ENCODE measurements around the gene HSF4.

Gene HSF4

GRCh38 chr16:67174706-67175231 lies 10.2 kb downstream of the HSF4 start:
- Histone ChIP-seq H3K9ac (ENCODE audit: low read length) (peak overlapping the region; percentile 29; the same call in 1 of the 2 replicates), H3K27me3 (ENCODE audit: low read length) (no peaks in the 10 kb centered on the region)

DNA sequence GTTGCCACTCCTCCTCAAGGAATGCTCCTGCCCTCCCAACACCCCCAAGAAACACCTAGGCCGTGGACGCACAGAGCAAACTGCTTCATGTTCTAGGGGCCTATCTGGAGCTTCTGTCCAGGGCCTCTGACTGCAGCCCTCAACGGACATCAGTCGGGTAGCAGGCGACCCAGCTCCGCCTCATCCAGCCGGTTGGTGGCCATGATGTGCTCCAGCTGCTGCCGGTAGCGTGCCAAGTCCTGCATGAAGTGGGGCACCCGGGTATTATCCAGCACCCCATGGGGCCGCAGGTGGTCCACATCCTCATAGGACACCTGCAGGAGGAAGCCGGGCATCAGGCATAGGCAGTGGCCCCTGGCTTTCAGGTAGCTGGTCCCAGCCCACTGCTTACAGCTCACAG lies 12.1 kb downstream of the HSF4 start:
- no peaks in the 10 kb centered on the region for H3K79me2 ChIP-seq (ENCODE audit: insufficient read depth, low read length)
- TF ChIP-seq CTCF (IDR thresholded peaks at IDR 0.05; ENCODE audit: insufficient read depth, low read length, poor library complexity, severe bottlenecking): no peak
- no peak for TF ChIP-seq EZH2phosphoT487 (conservative IDR thresholded peaks at IDR 0.05; ENCODE audit: low read length)
- no peaks in the 10 kb centered on the region for H3K36me3 ChIP-seq (ENCODE audit: low read length)
- no peaks in the 10 kb centered on the region for H3K9me3 ChIP-seq (ENCODE audit: insufficient read depth, low read length)
- H3K4me3 ChIP-seq (ENCODE audit: insufficient read depth, low read length, poor library complexity, severe bottlenecking): no peak overlapping the region
- no peaks in the 10 kb centered on the region for H3F3A ChIP-seq (ENCODE audit: insufficient read depth)
- H3K9ac ChIP-seq (ENCODE audit: low read length): no peak overlapping the region
- H3K9me2 ChIP-seq (replicated peaks; ENCODE audit: insufficient read depth, low read length): no peaks in the 10 kb centered on the region
- H3K27ac ChIP-seq (ENCODE audit: low read depth, low read length): no peak overlapping the region
- no peak overlapping the region for H3K4me2 ChIP-seq (ENCODE audit: low read depth, low read length, poor library complexity, severe bottlenecking)
- no peak overlapping the region for H2AFZ ChIP-seq (ENCODE audit: low read depth, low read length, severe bottlenecking)
- H4K20me1 ChIP-seq (ENCODE audit: low read depth, low read length): no peaks in the 10 kb centered on the region
- no peaks in the 10 kb centered on the region for H3K27me3 ChIP-seq (ENCODE audit: low read length)

More at GRCh38 chr16:67174706-67175231, 10.2 kb downstream of the HSF4 start:
- Histone ChIP-seq H3K4me3 (ENCODE audit: insufficient read depth, low read length, poor library complexity, severe bottlenecking) (no peak overlapping the region), H3F3A (ENCODE audit: insufficient read depth) (no peaks in the 10 kb centered on the region), H3K27ac (ENCODE audit: low read depth, low read length) (no peak overlapping the region), H4K20me1 (ENCODE audit: low read depth, low read length) (no peaks in the 10 kb centered on the region), H3K9me3 (ENCODE audit: insufficient read depth, low read length) (no peaks in the 10 kb centered on the region), H3K79me2 (ENCODE audit: insufficient read depth, low read length) (no peaks in the 10 kb centered on the region), H3K36me3 (ENCODE audit: low read length) (no peaks in the 10 kb centered on the region), H3K4me2 (ENCODE audit: low read depth, low read length, poor library complexity, severe bottlenecking) (peak overlapping the region; percentile 51), H2AFZ (ENCODE audit: low read depth, low read length, severe bottlenecking) (no peak overlapping the region), H3K9me2 (replicated peaks; ENCODE audit: insufficient read depth, low read length) (no peaks in the 10 kb centered on the region)
- no peak for TF ChIP-seq EZH2phosphoT487 (conservative IDR thresholded peaks at IDR 0.05; ENCODE audit: low read length)
- no peak for TF ChIP-seq CTCF (IDR thresholded peaks at IDR 0.05; ENCODE audit: insufficient read depth, low read length, poor library complexity, severe bottlenecking)

GRCh38 chr16:67177743-67178699 lies 13.5 kb downstream of the HSF4 start:
- H3K9me3 ChIP-seq (ENCODE audit: insufficient read depth, low read length): no peaks in the 10 kb centered on the region
- no peak for TF ChIP-seq CTCF (IDR thresholded peaks at IDR 0.05; ENCODE audit: insufficient read depth, low read length, poor library complexity, severe bottlenecking)
- no peak for TF ChIP-seq EZH2phosphoT487 (conservative IDR thresholded peaks at IDR 0.05; ENCODE audit: low read length)
- no peaks in the 10 kb centered on the region for H3K27me3 ChIP-seq (ENCODE audit: low read length)
- no peak overlapping the region for H3K4me2 ChIP-seq (ENCODE audit: low read depth, low read length, poor library complexity, severe bottlenecking)
- no peaks in the 10 kb centered on the region for H3K9me2 ChIP-seq (replicated peaks; ENCODE audit: insufficient read depth, low read length)
- H3K4me3 ChIP-seq (ENCODE audit: insufficient read depth, low read length, poor library complexity, severe bottlenecking): no peak overlapping the region
- H3K9ac ChIP-seq (ENCODE audit: low read length): no peak overlapping the region
- H3K36me3 ChIP-seq (ENCODE audit: low read length): no peaks in the 10 kb centered on the region
- no peaks in the 10 kb centered on the region for H4K20me1 ChIP-seq (ENCODE audit: low read depth, low read length)
- H2AFZ ChIP-seq (ENCODE audit: low read depth, low read length, severe bottlenecking): no peak overlapping the region
- H3K79me2 ChIP-seq (ENCODE audit: insufficient read depth, low read length): no peaks in the 10 kb centered on the region
- no peak overlapping the region for H3K27ac ChIP-seq (ENCODE audit: low read depth, low read length)
- no peaks in the 10 kb centered on the region for H3F3A ChIP-seq (ENCODE audit: insufficient read depth)

All from SU-DHL-6 (cell line).